ENCODE results near the gene SLC25A24. TPM values are rescaled to one million over a fixed set of nuclear protein-coding genes. Genes with fewer than 3 reads are reported as not detected.
"Not testable (repeated sequence)": the region's sequence is repeated elsewhere in the genome, so short reads cannot be mapped to it uniquely, and the experiment has no call there.

Gene SLC25A24
- total RNA-seq, 1 donor from 2014 or later: 72.2 TPM

DNA sequence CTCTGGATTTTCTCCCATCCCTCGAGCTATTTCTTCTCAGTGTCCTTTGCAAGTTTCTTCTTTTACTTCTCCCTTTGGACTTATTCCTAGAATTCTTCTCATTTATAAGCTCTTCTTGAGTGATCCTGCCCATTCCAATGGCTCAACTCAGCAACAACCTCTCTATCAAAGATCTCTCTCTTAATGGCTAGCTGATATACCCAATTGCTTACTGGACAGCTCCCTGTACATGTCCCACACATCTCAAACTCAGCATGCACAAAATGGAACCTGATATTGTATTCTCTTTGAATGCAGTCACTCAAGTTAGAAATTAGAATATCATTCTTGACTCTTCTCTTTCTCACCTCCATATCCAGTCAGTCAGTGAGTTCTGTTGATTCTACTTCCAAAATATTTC, 48.6 kb downstream of the SLC25A24 start:
- H3K36me3 Mint-ChIP-seq: peaks cover 39% of the 10 kb centered on the region
- Histone ChIP-seq H3K79me2 (ENCODE audit: low read depth) (no peaks in the 10 kb centered on the region), H3K9ac (no peak overlapping the region), H4K20me1 (ENCODE audit: low read depth) (no peaks in the 10 kb centered on the region), H3F3A (ENCODE audit: low read depth) (no peaks in the 10 kb centered on the region), H3K4me1 (no peaks in the 10 kb centered on the region), H3K27me3 (no peaks in the 10 kb centered on the region), H2AFZ (replicated peaks) (no peak overlapping the region), H3K36me3 (peaks cover 14% of the 10 kb centered on the region), H3K27ac (no peak overlapping the region), H3K9me3 (ENCODE audit: low read depth) (no peaks in the 10 kb centered on the region), H3K4me2 (no peak overlapping the region), H3K4me3 (no peak overlapping the region)
- H3K4me3 Mint-ChIP-seq: no peak overlapping the region
- TF ChIP-seq, protein P1, sequence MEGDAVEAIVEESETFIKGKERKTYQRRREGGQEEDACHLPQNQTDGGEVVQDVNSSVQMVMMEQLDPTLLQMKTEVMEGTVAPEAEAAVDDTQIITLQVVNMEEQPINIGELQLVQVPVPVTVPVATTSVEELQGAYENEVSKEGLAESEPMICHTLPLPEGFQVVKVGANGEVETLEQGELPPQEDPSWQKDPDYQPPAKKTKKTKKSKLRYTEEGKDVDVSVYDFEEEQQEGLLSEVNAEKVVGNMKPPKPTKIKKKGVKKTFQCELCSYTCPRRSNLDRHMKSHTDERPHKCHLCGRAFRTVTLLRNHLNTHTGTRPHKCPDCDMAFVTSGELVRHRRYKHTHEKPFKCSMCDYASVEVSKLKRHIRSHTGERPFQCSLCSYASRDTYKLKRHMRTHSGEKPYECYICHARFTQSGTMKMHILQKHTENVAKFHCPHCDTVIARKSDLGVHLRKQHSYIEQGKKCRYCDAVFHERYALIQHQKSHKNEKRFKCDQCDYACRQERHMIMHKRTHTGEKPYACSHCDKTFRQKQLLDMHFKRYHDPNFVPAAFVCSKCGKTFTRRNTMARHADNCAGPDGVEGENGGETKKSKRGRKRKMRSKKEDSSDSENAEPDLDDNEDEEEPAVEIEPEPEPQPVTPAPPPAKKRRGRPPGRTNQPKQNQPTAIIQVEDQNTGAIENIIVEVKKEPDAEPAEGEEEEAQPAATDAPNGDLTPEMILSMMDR (IDR thresholded peaks at IDR 0.05): no peak
- TF ChIP-seq EZH2phosphoT487 (IDR thresholded peaks at IDR 0.05) (no peak), EZH2 (IDR thresholded peaks at IDR 0.05) (no peak)
- no peak overlapping the region for H3K27ac Mint-ChIP-seq
- no peaks in the 10 kb centered on the region for H3K27me3 Mint-ChIP-seq (ENCODE audit: insufficient read depth, low read depth)
- H3K9me3 Mint-ChIP-seq: peaks cover 2% of the 10 kb centered on the region
- DNase-seq (ENCODE audit: low spot score): no peak
- H3K4me1 Mint-ChIP-seq: no peaks in the 10 kb centered on the region

- no peak for TF ChIP-seq EZH2phosphoT487 (IDR thresholded peaks at IDR 0.05)
- TF ChIP-seq, protein P1 (IDR thresholded peaks at IDR 0.05): no peak
- peaks cover 49% of the 10 kb centered on the region for H3K36me3 Mint-ChIP-seq
Observed at GRCh38 chr1:108149796-108150467, 50.2 kb downstream of the SLC25A24 start.

GRCh38 chr1:108144569-108144968, 55.6 kb downstream of the SLC25A24 start:
- H3K9me3 ChIP-seq (ENCODE audit: low read depth); DNase-seq (ENCODE audit: low spot score): not testable (repeated sequence)
- peaks cover 57% of the 10 kb centered on the region for H3K36me3 Mint-ChIP-seq

More at GRCh38 chr1:108149796-108150467, 50.2 kb downstream of the SLC25A24 start:
- H2AFZ ChIP-seq (replicated peaks): no peak overlapping the region
- peaks cover 12% of the 10 kb centered on the region for H3K9me3 Mint-ChIP-seq
- no peak overlapping the region for H3K4me3 Mint-ChIP-seq
- no peak overlapping the region for H3K4me2 ChIP-seq
- no peaks in the 10 kb centered on the region for H3K9me3 ChIP-seq (ENCODE audit: low read depth)
- no peaks in the 10 kb centered on the region for H3K27me3 ChIP-seq
- H3K27me3 Mint-ChIP-seq (ENCODE audit: insufficient read depth, low read depth): no peaks in the 10 kb centered on the region
- H4K20me1 ChIP-seq (ENCODE audit: low read depth): no peaks in the 10 kb centered on the region
- no peaks in the 10 kb centered on the region for H3K4me1 Mint-ChIP-seq
- DNase-seq (ENCODE audit: low spot score): no peak
- no peaks in the 10 kb centered on the region for H3F3A ChIP-seq (ENCODE audit: low read depth)
- H3K36me3 ChIP-seq: peaks cover 15% of the 10 kb centered on the region
- H3K79me2 ChIP-seq (ENCODE audit: low read depth): no peaks in the 10 kb centered on the region
- no peaks in the 10 kb centered on the region for H3K4me1 ChIP-seq
- no peak overlapping the region for H3K4me3 ChIP-seq
- no peak overlapping the region for H3K9ac ChIP-seq
- H3K27ac ChIP-seq: no peak overlapping the region
- no peak overlapping the region for H3K27ac Mint-ChIP-seq

GRCh38 chr1:108142773-108143394, 57.3 kb downstream of the SLC25A24 start:
- H3K4me1 Mint-ChIP-seq: no peaks in the 10 kb centered on the region
- no peak overlapping the region for H3K27ac Mint-ChIP-seq

More at GRCh38 chr1:108144569-108144968, 55.6 kb downstream of the SLC25A24 start:
- not testable (repeated sequence) for H3K4me1 Mint-ChIP-seq; H3F3A ChIP-seq (ENCODE audit: low read depth); H4K20me1 ChIP-seq (ENCODE audit: low read depth); H3K79me2 ChIP-seq (ENCODE audit: low read depth); H3K4me1 ChIP-seq; H3K4me3 ChIP-seq; H2AFZ ChIP-seq (replicated peaks); H3K27me3 ChIP-seq; H3K27ac ChIP-seq; H3K4me2 ChIP-seq; H3K27me3 Mint-ChIP-seq (ENCODE audit: insufficient read depth, low read depth); H3K9ac ChIP-seq; H3K4me3 Mint-ChIP-seq; H3K27ac Mint-ChIP-seq
- H3K9me3 Mint-ChIP-seq: peaks cover 12% of the 10 kb centered on the region
- peaks cover 17% of the 10 kb centered on the region for H3K36me3 ChIP-seq

More at GRCh38 chr1:108142773-108143394, 57.3 kb downstream of the SLC25A24 start:
- Histone ChIP-seq H3K4me1 (no peaks in the 10 kb centered on the region), H3K79me2 (ENCODE audit: low read depth) (no peaks in the 10 kb centered on the region), H2AFZ (replicated peaks) (no peak overlapping the region), H3K4me3 (no peak overlapping the region), H3K27ac (no peak overlapping the region), H3K27me3 (no peaks in the 10 kb centered on the region), H3K9me3 (ENCODE audit: low read depth) (no peaks in the 10 kb centered on the region), H4K20me1 (ENCODE audit: low read depth) (no peaks in the 10 kb centered on the region), H3F3A (ENCODE audit: low read depth) (no peaks in the 10 kb centered on the region), H3K36me3 (peaks cover 21% of the 10 kb centered on the region), H3K4me2 (no peak overlapping the region), H3K9ac (no peak overlapping the region)
- Mint-ChIP-seq H3K36me3 (peaks cover 55% of the 10 kb centered on the region), H3K9me3 (peaks cover 12% of the 10 kb centered on the region), H3K27me3 (ENCODE audit: insufficient read depth, low read depth) (no peaks in the 10 kb centered on the region), H3K4me3 (no peak overlapping the region)
- no peak for TF ChIP-seq EZH2phosphoT487 (IDR thresholded peaks at IDR 0.05)
- no peak for TF ChIP-seq EZH2 (IDR thresholded peaks at IDR 0.05)
- TF ChIP-seq, protein P1 (IDR thresholded peaks at IDR 0.05): no peak
- DNase-seq (ENCODE audit: low spot score): no peak

Measured in neural progenitor cell (in vitro differentiated cells).